Stimulated activated CD8-positive, alpha-beta memory T cell treated with anti-CD3 and anti-CD28 coated beads, Interleukin-4, amount 100 ng/mL, for 4 hours (primary cell): Measurements from ENCODE around the gene RTP2.

Source experiments
- DNase-seq, 2 donors: peaks; one replicate each; pipeline ENCODE4 v3.0.0-alpha.2; 2020; ENCODE audit warnings: low read depth in 2 of 2, low spot score in 1 of 2

RTP2 gene

DNA sequence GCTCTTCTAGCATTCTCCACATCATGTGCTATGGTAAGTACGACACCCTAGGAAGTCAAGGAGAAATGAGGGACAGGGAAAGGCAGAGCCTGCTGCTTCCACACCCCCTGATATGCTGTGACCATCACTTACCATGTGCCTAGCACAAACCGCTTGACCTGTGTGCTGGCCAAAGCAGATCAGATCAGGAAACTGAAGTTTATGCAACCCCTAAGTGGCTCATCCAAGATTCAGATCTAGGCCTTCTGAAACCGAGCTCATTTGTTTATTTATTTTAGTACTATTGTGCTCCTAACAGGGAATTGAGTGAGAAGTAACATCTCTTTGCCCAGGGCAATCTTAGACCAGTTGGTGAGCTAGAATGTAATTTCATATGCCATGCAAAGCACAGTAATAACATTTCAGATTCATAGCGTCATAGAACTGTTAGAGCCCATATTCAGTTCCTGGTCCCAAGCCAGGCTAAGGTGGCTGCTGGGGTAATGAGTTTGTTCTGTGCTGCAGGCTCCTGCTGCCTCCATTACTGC, at the start of gene RTP2:
Gene RTP2, minus strand, starts transcription at position 51 of the 527 bp plus-strand sequence. CDS start 429 bp downstream, outside the sequence.
- DNase-seq, result no peak

GRCh38 chr3:187750513-187751123, 48.3 kb upstream of the RTP2 start:
- DNase-seq, result no peak

DNA sequence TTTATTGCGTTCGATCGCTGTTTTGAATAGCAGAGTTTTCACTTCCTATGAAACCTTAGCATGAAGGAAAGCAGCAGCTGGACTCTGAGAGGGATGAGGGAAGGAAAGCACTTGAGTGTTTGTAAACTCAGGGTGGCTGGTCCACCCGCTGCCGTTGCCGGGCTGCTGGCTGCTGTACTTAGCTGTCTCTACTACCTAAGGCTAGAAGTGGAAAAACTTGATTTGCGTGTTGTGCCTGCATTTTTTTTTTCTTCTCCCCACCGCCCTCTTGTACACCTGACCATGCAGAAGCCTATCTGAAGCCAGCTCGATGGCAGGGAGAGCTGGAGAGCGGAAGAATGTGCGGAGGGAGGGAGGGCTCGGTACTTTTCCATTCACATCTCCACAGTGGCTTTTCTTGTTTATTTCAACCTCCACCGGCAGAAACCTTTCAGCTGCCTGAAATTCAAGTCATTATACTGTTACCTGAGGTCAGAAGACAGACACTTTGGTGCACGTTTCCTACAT, 47.7 kb upstream of the RTP2 start:
- no peak for DNase-seq

DNA sequence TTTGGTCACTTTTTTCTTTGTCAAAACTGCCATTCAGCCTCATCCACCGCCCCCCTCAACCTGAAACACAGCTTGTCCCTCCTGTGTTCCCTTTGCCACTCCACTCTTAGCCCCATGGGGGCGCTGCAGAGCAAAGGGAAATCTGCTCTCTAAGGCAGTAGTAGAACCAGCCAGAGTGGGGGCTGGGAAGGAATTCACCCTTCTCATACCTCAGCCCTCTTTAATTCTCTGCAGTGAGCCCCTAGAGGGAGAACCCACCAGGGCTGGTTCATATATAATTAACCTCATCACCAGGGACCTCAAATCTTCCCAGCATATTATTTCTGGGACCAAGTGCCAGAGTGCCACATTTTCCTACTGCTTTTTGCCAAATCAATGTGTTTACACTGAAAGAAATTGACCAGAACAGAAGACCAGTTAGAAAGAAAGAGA, 45.7 kb upstream of the RTP2 start:
- peak; percentile 79 to 91 for DNase-seq

DNA sequence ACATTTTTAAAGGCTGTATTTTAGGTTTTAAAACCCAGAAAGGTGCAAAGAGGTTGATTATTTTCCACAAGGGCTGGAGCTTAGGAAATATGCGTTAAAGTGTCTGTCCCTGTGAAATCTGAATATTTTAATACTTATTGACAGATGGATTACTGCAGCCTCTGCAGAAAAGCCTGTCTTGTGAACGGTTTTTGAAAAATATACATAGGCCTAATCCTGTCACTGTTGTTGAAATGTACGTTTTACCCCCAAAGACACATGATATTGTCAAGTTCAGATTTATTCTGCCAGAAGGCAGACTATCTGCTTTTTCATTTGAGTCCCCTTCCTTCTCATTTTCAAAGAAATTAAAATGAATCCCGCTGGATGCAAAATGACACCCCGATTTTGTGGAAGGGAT, 45.1 kb upstream of the RTP2 start:
- no peak for DNase-seq

- DNase-seq, result no peak
Observed at GRCh38 chr3:187746442-187747281, 44.3 kb upstream of the RTP2 start.

- DNase-seq, result no peak
Observed at GRCh38 chr3:187746059-187746441, 43.7 kb upstream of the RTP2 start.

DNA sequence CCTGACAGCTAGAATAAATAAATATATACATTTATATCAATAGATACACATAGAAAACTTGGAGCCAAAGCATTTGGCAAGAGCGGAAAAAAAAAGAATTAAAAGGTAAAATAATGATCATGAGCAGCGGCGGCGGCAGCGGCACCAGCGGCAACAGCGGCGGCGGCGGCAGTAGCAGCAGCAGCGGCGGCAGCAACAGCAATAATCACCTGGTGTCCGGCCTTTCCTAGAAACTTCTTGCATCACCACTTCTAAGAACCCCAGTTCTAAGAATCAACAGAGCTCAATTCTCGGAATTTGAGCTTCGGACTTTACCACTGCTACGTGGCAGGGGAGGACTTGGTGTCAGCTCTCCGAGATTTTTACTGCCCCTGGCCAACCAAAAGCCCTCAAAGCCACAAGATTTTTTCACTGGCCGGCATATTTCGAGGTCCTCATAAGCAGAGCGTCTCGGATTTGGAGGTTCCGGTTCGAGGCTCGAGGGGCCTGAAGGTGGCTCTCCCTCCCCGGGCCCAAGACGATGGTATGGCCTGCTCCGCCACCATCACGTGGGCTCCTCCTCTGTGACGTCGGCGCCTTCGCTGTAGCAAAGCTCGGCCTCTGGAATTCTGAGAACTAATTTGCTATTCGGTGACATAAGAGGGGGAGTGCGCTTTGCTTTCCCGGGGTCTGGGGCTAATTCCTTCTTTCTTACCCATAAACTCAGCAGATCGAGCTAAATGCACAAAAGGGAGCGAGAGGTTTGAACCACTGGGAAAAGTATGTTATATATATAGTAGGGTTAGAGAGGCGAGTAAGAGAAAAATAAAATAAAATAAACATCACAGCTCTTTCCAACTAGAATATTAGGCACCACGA, 43.1 kb upstream of the RTP2 start, which contains the start of gene BCL6:
Gene BCL6, minus strand, starts transcription at position 268 of the 858 bp plus-strand sequence. CDS start 11,775 bp downstream, outside the sequence.
- DNase-seq, result peak; percentile 63 to 75

DNA sequence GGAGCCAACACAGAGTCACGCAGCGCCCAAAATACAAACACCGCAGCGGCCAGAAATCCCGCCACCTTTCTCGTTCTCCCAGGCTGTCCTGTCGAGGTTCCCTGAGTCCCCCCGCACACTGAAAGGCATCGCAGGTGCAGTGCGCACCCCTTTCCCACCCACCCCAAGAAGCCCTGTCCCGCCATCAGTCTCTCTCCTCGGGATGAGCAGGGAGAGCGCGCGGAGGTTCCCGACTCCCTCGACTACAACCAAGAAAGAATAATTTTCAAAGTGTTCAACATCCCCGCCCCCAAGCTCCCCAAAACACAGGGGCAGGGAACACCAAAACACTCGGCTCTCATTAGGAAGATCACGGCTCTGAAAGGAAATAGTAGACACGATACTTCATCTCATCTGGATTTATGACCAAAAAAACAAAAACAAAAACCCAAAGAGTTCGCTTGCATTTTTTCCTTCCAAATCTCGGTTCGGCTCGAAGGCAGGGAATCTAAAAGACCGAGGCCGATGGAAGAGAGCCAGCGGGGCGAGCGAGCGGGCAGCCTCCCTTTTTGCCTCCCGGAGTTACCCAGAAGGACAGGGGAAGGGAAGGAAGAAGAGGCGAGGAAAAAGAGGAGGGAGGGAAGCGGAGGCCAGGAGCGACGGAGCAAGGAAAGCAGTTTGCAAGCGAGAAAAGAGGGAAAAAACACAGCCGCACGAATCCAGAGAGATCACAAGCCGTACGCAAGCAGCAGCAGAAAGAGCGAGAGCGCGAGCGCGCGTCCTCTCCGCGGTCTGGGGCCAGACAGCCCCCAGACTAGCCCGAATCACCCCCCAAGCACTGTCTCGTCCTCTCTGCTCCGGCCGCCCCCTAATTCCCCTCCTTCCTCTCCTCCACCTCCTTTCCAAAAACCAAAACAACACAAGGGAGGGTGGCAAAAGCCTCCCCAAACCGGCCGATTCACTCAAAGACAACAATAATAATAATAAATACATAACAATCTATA, 42.1 kb upstream of the RTP2 start:
- DNase-seq, result peak in 1 of 2 donors; percentile 10

GRCh38 chr3:187743195-187744141, 41.1 kb upstream of the RTP2 start:
- peak in 1 of 2 donors; percentile 30 for DNase-seq

- DNase-seq, result no peak
Observed at GRCh38 chr3:187742351-187743171, 40.2 kb upstream of the RTP2 start.

DNA sequence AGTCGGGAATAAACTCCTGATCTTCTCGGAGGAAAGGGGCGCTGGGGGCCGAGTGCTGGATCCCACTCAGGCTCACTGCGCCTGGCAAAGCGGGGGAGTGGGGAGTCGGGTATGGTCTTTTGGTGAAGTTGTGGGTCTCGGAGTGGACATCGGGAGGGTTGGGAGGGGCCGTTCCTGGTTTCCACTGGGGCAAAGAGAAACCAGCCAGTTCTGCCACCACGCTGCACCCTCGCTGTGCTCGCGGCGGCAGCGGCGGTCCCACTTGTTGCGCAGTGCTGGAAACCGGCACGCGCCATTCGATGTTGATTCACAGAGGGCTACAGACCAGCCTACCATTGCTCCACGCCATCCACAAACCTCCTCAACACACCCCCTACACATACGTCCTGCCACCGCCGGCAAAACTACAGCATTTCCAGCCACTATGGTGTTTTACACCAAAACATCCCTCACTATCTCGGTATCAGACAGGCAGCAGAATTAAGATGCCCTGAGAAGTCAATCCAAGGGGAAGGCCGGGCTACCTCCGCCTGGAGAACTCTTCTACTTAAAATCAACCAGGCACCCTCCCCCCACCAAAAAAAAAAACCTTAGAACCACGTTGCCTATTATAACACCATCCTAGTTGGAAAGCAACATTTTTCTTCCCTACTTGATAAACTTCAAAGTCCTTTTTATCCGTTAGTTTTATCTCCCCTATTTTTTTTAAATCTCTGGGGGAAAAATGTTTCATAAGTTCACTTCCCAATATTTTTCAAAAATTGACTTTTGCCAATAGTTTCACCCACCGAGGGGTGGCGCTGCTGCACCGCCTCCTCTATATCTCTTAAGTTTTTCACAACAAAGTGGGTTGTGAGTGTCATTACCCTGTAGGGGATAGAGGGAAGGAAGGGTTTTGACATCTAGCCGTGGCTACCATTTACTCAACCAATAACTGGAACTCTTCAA, 39.3 kb upstream of the RTP2 start:
- DNase-seq, result peak in 1 of 2 donors; percentile 54

GRCh38 chr3:187740421-187741399, 38.4 kb upstream of the RTP2 start:
- DNase-seq, result peak in 1 of 2 donors; percentile 46

DNA sequence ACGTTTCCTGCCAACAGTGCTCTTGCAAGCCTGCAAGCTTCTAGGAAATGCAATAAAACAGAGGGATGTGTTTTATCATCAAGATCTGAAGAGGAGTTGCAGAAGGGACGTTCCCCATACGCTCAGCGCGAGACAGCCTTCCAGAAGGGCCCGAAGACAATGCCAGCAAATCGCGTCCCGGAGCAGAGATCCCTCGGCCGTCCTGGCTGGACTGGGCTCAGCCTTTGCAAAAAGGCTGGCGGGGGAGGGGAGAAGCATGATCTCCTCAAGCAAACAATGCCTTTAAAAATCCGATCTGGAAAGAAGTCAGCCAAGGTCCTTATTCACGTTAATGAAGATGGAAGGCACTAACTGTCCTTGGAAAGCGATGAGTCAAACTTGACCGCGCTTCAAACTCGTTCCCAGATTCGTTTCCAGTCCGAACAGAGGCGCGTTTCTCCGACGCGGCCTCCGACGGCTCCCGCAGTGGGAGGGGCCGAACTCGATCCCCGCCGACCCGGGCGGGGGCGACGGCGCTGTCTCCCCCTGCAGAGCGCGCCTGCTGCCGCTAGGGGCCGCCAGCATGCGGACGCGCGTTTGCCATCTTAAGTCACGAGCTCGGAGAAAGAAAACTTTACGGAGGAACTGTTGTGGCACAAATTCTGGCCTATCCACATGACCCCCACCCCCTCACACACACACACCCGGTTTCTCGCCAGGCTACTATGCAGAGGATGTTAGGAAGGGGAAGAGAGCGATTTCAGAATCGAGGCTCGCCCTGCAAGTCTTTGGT, 37.4 kb upstream of the RTP2 start:
- peak; percentile 46 to 55 for DNase-seq

- DNase-seq, result no peak
Observed at GRCh38 chr3:187739094-187739560, 36.8 kb upstream of the RTP2 start.
